Spleen (tissue), 13 donors: ENCODE results near the gene SLC25A47. TPM values are rescaled to one million over a fixed set of nuclear protein-coding genes. Genes with fewer than 3 reads are reported as not detected.

ENCODE experiments used
- DNase-seq: peaks from one replicate; pipeline ENCODE4 v3.0.0-alpha.2; 2020
- H3K27ac ChIP-seq, 8 donors: fragments of 200-600 bp; sonication (generic) in 7 of 8; 1 replicate in 4 of 8; 2 replicates in 4 of 8; pipeline versions ENCODE4 v1.5.0 to v1.8.0; 2016 to 2021; ENCODE audit warnings: inconsistent platforms in 4 of 8, mild to moderate bottlenecking in 4 of 8, moderate library complexity in 1 of 8
- H3K27me3 ChIP-seq, 7 donors: fragments of 200-600 bp; sonication (generic) in 6 of 7; replicated peaks in 1 of 7; 1 replicate in 4 of 7; 2 replicates in 3 of 7; pipeline versions ENCODE4 v1.5.0 to v1.8.0; 2016 to 2021; ENCODE audit warnings: inconsistent platforms in 3 of 7, mild to moderate bottlenecking in 1 of 7
- H3K36me3 ChIP-seq, 6 donors: fragments of 200-600 bp; sonication (generic) in 5 of 6; 1 replicate in 4 of 6; 2 replicates in 2 of 6; pipeline versions ENCODE4 v1.5.0 to v1.8.0; 2016 to 2021; ENCODE audit warnings: inconsistent platforms in 2 of 6
- H3K4me1 ChIP-seq, 6 donors: fragments of 200-600 bp; sonication (generic) in 5 of 6; 1 replicate in 3 of 6; 2 replicates in 3 of 6; pipeline versions ENCODE4 v1.5.0 to v1.8.0; 2016 to 2021; ENCODE audit warnings: inconsistent platforms in 3 of 6
- H3K4me3 ChIP-seq, 8 donors: fragments of 200-600 bp; sonication (generic) in 7 of 8; 1 replicate in 4 of 8; 2 replicates in 4 of 8; pipeline versions ENCODE4 v1.5.0 to v1.8.0; 2016 to 2021; ENCODE audit warnings: inconsistent platforms in 4 of 8, mild to moderate bottlenecking in 4 of 8, moderate library complexity in 2 of 8
- H3K9me3 ChIP-seq, 8 donors: fragments of 200-600 bp; sonication (generic) in 7 of 8; 1 replicate in 4 of 8; 2 replicates in 4 of 8; pipeline versions ENCODE4 v1.5.0 to v1.8.0; 2016 to 2021; ENCODE audit warnings: inconsistent platforms in 4 of 8
- POLR2A ChIP-seq, 3 donors: fragments of 450-650 bp; IDR thresholded peaks; one replicate each; pipeline ENCODE4 v1.5.1; 2017; ENCODE audit warnings: antibody characterized with exemption in 3 of 3, mild to moderate bottlenecking in 1 of 3
- POLR2AphosphoS5 ChIP-seq, 3 donors: sonication (generic); formaldehyde crosslinking; IDR thresholded peaks; one replicate each; pipeline ENCODE4 v1.5.1; 2017; ENCODE audit warnings: antibody characterized with exemption in 3 of 3
- WGBS, 5 donors: extraction: QIAGEN DNeasy Blood & Tissue Kit in 3 of 5; methylation state at CpG; one replicate each; pipeline versions ENCODE4 v1.1.5 to v1.1.7; 2013 to 2018; 5-methylcytosine and 5-hydroxymethylcytosine counted together
- intact Hi-C: fragments of 100-400 bp; cut with DNase I; formaldehyde crosslinking; loops from one replicate; pipeline ENCODE4 v1.15.0; 2023; ENCODE audit warnings: low total_unique reads
- long read RNA-seq, 2 donors: transcript quantifications; one replicate each; lab custom pipeline, GENCODE V29; 2026
- polyA plus RNA-seq, 3 donors: library from polyadenylated mRNA; stranded (reverse); fragments of 200-250 nt; gene quantifications; one replicate each; pipeline ENCODE4 v1.2.1, GENCODE V29; 2013
- total RNA-seq, 7 donors: library from RNA; depleted of rRNA in 3 of 7; stranded (reverse); fragments of >200 nt in 3 of 7; fragmentation: NEBNext Ultra II Directional in 4 of 7; extraction: Animal tissue kit (Norgen Biotek cat#: 25700) in 4 of 7; gene quantifications; one replicate each; pipeline versions ENCODE4 v1.1.0 to v1.2.1, GENCODE V29; 2016 to 2021
- TF ChIP-seq, protein P1 (sequence below), 11 experiments: fragments of 200-600 bp in 7 of 11; fragments of 450-650 bp in 4 of 11; sonication (generic) in 4 of 11; IDR thresholded peaks in 8 of 11; conservative IDR thresholded peaks in 3 of 11; 1 replicate in 7 of 11; 2 replicates in 4 of 11; pipeline versions ENCODE4 v1.4.0 to v1.8.0; 2016 to 2021; ENCODE audit warnings: antibody characterized with exemption in 11 of 11, inconsistent platforms in 4 of 11, mild to moderate bottlenecking in 1 of 11
- donor health status: healthy with polysubstance abuse.
- donor health status: DM: no; HTN: no; CAD: no; lungs with moderate emphysema.
- donor health status: DM: no; HTN: no; CAD: no.
- donor health status: Bipolar disorder and iron deficiency.
- donor health status: healthy.
- donor health status: DM: no; HTN: no; CAD: no.
- donor health status: DM: yes; HTN: yes; CAD: no.

Gene SLC25A47, protein sequence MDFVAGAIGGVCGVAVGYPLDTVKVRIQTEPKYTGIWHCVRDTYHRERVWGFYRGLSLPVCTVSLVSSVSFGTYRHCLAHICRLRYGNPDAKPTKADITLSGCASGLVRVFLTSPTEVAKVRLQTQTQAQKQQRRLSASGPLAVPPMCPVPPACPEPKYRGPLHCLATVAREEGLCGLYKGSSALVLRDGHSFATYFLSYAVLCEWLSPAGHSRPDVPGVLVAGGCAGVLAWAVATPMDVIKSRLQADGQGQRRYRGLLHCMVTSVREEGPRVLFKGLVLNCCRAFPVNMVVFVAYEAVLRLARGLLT
- not detected for total RNA-seq
- under 1 TPM in 2 of 3 donors, not detected in 1; 0.03 to 0.11 TPM for polyA plus RNA-seq
- long read RNA-seq, donor 1: 0 reads
- long read RNA-seq, donor 2: 0 reads

DNA sequence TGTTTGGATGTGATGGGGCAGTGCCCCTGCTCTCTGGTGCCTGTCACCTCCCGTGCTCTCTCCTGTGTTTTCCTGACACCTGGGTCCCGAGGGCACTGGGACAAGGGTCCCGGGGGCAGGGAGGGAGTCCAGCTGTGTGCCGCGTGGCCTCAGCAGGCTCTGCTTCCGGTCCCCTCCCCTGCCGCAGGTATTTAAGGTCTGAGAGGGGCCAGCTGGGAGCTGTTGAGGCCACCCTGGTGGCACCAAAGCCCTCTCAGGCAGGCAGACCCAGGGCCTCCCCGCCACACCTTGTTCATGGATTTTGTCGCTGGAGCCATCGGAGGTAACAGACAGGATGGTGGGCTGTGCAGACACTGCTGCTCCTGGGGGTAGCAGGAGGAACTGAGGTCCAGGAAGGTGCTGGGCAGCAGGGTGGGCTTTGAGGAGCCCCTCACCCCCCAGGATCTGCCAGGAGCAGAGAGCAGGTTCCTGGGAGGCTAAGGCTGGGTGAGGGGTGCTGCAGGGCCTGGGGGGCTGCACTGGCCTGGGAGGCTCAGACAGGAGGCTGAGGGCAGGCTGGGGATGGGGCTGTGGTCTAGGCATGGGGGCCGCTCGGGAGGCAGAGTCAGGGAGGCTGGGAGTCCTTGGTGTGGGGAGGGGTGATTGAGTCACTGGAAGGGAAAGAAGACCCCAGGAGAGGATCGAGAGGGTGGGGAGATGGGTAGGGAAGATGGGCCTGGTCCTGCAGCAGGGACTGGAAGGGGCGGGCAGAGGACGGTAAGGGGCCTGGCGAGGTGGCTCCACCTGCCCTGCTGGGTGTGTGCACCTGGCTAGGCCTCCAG, at the start of gene SLC25A47:
TSS of gene SLC25A47 (plus strand) at position 219 of the 821 bp plus-strand sequence. CDS start at position 295, 76 bp downstream.
- H3K9me3 ChIP-seq: no peaks in the 10 kb centered on the region
- H3K4me3 ChIP-seq: no peak within 1 kb of the TSS
- no peaks in the 10 kb centered on the region for H3K27me3 ChIP-seq
- TF ChIP-seq, protein P1, sequence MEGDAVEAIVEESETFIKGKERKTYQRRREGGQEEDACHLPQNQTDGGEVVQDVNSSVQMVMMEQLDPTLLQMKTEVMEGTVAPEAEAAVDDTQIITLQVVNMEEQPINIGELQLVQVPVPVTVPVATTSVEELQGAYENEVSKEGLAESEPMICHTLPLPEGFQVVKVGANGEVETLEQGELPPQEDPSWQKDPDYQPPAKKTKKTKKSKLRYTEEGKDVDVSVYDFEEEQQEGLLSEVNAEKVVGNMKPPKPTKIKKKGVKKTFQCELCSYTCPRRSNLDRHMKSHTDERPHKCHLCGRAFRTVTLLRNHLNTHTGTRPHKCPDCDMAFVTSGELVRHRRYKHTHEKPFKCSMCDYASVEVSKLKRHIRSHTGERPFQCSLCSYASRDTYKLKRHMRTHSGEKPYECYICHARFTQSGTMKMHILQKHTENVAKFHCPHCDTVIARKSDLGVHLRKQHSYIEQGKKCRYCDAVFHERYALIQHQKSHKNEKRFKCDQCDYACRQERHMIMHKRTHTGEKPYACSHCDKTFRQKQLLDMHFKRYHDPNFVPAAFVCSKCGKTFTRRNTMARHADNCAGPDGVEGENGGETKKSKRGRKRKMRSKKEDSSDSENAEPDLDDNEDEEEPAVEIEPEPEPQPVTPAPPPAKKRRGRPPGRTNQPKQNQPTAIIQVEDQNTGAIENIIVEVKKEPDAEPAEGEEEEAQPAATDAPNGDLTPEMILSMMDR (IDR thresholded peaks at IDR 0.05 in 8 of 11, conservative IDR thresholded peaks at IDR 0.05 in 3 of 11): no peak
- no peak for TF ChIP-seq POLR2AphosphoS5 (IDR thresholded peaks at IDR 0.05)
- TF ChIP-seq POLR2A (IDR thresholded peaks at IDR 0.05): no peak
- no peaks in the 10 kb centered on the region for H3K36me3 ChIP-seq
- peaks cover 2 to 20% (median 10%) of the 10 kb centered on the region in 6 donors for H3K4me1 ChIP-seq
- 91 to 97% (median 96%) methylated on average over 9 to 16 of the region's 16 CpGs for WGBS, 5 donors
- DNase-seq: no peak
- intact Hi-C loops: no loop called here
- H3K27ac ChIP-seq: no peak within 1 kb of the TSS

DNA sequence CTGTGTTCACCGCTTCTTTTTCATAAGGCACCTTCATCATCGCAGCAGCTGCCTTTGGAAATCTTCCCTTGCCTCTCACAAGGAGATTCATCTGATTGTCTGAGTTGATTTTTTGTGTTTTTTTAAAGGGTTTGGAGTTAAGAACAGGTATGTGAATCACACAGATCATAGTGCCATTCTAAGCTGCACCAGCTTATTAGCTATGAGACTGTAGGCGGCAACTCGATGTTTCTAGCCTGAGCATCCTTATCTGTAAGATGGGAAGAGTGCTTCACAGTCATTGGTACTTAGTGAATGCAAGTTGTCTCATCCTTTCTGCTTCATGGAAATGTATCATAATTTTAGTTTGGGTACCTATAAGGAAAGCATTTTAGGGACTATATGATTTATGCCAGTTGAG, 48.9 kb upstream of the SLC25A47 start:
- intact Hi-C loops: no loop called here
- Histone ChIP-seq H3K9me3 (no peaks in the 10 kb centered on the region), H3K27ac (no peak overlapping the region), H3K36me3 (peaks cover 0 to 45% (median 12%) of the 10 kb centered on the region in 6 donors), H3K27me3 (no peaks in the 10 kb centered on the region), H3K4me1 (peaks cover 12 to 93% (median 44%) of the 10 kb centered on the region in 6 donors), H3K4me3 (no peak overlapping the region)
- TF ChIP-seq POLR2AphosphoS5 (IDR thresholded peaks at IDR 0.05) (no peak), POLR2A (IDR thresholded peaks at IDR 0.05) (no peak)
- TF ChIP-seq, protein P1 (IDR thresholded peaks at IDR 0.05 in 8 of 11, conservative IDR thresholded peaks at IDR 0.05 in 3 of 11): no peak
- DNase-seq: no peak
- 93 to 98% (median 95%) methylated on average over 4 of the region's 4 CpGs for WGBS, 5 donors

DNA sequence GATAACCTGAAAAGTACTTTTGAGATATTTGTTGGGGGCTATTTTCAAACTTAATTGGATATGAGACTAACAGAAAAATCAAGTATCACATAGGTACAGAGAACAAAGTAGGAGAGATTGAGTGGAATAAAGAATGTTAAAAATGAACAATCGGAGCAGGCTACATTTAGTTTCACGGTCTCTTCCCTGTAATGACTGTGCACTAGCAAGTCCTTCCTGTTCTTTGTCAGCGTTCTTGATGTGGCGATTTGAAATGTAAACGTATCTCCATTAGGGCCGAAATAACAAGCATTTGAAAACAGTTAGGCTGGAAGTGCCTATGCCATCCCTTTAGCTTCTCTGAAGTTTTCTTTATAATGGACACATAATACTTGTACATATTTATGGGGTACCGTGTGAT, 47.9 kb upstream of the SLC25A47 start:
- no peak for TF ChIP-seq POLR2AphosphoS5 (IDR thresholded peaks at IDR 0.05)
- no peak for TF ChIP-seq POLR2A (IDR thresholded peaks at IDR 0.05)
- TF ChIP-seq, protein P1 (IDR thresholded peaks at IDR 0.05 in 8 of 11, conservative IDR thresholded peaks at IDR 0.05 in 3 of 11): no peak
- DNase-seq: no peak
- Histone ChIP-seq H3K4me1 (peaks cover 18 to 97% (median 46%) of the 10 kb centered on the region in 6 donors), H3K36me3 (peaks cover 0 to 48% (median 12%) of the 10 kb centered on the region in 6 donors), H3K9me3 (no peaks in the 10 kb centered on the region), H3K27ac (peak overlapping the region in 1 of 8 donors; percentile 14), H3K27me3 (no peaks in the 10 kb centered on the region), H3K4me3 (no peak overlapping the region)
- WGBS, 5 donors: 41 to 51% (median 45%) methylated on average over 7 of the region's 7 CpGs
- intact Hi-C loops: no loop called here
